OCI-LY7 (cell line): Measurements from ENCODE around the gene SPEF1.

ENCODE experiments used
- CTCF ChIP-seq: fragments of 200-600 bp; sonication (generic); conservative IDR thresholded peaks from 2 replicates; pipeline ENCODE4 v1.5.1; 2014; ENCODE audit warnings: mild to moderate bottlenecking, antibody characterized with exemption, low read length, moderate library complexity, mixed read lengths
- EZH2phosphoT487 ChIP-seq: fragments of 200-600 bp; sonication (generic); IDR thresholded peaks from 2 replicates; pipeline ENCODE4 v1.6.1; 2018; ENCODE audit warnings: low read depth, borderline replicate concordance, mild to moderate bottlenecking, mixed run types, antibody characterized with exemption, low read length, moderate library complexity, mixed read lengths

DNA sequence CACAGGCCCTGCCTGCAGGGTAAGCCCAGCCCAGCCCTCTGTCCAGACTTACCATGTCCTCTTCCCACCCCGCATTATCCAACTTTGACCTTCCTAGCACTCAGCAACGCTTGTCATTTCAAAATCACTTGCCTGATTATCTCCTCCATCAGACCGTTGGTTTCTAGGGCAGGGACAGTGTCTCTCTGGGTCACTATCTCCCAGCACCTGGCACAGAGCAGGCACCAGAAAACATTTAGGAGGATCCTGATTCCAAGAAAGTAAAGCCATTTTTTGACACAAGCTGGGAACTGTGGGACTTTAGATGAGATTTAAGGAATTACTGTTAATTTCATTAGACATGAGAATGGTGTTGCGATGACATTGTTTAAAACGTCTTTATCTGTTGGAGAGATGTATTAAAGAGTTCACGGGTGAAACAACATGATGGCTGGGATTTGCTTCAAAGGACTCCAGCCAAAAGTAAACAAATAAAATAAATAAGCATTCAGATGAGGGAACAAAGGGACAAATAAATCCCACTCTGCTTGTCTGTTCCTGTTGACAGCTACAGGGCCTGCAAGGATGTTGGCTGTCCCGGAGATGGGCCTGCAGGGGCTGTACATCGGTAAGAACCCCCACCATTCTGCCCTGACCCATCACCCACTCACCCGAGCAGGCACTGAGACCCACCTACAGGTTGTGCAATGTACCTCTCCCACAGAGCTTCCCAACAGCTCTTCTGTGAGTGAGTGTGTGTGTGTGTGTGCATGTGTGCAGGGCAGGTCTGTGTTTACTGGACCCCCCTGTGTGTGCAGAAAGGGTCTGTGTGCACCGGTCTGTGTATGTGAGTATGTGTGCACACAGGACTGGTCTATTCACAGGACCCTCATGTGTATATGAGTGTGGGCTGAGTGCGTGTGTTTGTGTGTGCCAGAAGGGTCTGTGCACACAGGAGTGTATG is 42.9 kb downstream of the SPEF1 start:
- TF ChIP-seq CTCF (no peak), EZH2phosphoT487 (no peak)
